SW480 (cell line): ENCODE measurements around the gene ATG13.
"Not testable (repeated sequence)": the region's sequence is repeated elsewhere in the genome, so short reads cannot be mapped to it uniquely, and the experiment has no call there.

Source experiments
- DNase-seq: peaks from one replicate; pipeline ENCODE4 v3.0.0-alpha.2; 2016; ENCODE audit warnings: low spot score

The ATG13 gene

DNA sequence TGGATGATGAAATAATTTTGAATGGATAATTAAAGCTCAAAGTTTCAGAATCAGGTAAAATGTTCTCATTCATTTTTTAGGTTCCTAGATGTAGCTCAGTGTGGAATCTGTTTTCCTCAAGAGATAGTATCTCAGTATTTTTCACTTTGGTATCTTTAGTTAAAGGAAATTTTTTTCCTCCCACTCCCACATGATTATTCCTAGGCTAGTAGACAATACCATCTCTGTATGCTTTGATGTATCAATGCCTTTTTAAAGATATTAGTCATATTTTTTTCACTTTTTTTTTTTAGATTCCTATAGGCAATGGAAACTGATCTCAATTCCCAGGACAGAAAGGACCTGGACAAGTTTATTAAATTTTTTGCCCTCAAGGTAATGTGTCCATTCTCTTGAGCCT, 26.6 kb downstream of the ATG13 start:
- no peak for DNase-seq

DNA sequence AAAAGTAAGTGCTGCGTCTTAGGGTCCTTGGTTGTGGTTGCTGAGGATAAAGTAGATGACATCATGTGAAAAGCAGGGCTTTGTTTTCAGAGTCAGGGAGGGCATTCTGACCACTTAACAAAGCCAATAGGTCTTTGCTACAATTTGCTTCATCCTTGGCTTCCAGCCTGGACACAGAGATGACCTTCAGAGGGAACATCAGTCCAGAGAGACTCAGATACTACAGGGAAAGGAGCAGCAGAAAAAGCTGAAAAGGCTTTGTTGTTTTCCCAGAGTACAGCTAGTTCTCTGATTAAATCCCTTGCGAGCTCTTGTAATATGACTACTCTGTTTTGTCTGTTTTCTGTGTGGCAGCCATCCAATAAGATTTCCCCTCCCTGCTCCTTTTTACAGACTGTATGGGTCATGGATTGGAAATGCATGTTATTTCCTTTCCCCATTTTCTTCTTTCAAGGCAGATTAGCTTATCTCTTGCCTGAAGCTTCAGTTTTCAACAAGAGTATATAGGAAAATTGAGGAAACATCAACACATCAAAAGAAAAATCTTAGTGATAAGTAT, 31.9 kb downstream of the ATG13 start:
- DNase-seq: no peak

GRCh38 chr11:46655631-46656030, 38.3 kb downstream of the ATG13 start:
- no peak for DNase-seq

DNA sequence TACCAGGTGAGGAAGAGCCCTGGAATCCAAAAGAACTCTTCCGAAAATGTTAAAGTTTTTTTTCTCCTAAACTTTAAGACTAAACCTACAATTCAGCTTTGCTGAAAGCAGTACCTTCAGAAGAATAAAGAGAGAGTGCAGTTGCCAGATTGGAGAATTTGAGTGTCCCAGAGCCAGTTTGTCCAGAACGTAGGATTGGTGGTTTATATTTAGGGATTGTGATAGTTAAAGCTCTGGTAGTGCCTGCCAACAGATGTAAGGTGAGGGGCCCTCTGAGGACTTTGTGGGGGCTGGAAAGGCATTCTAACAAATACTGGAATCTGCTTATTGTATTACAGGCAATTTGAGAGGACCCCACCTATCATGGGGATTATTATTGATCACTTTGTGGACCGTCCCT, 39.8 kb downstream of the ATG13 start:
- DNase-seq: no peak

DNA sequence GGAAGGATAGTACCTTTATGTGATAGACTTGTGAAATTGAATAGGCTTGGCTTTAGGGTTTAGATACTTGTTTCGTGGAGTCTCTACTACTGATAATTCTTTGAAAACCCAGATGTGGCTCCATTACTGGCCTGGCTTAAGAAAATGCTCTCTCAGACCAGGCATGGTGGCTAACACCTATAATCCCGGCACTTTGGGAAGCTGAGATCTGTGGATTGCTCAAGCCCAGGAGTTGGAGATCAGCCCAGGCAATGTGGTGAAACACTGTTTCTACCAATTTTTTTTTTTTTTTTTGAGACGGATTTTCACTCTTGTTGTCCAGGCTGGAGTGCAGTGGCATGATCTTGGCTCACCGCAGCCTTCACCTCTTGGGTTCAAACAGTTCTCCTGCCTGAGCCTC, 40.9 kb downstream of the ATG13 start:
- no peak for DNase-seq

- DNase-seq: no peak
Measured at GRCh38 chr11:46659908-46660307, 42.6 kb downstream of the ATG13 start.

- DNase-seq: no peak
Measured at GRCh38 chr11:46661836-46662235, 44.5 kb downstream of the ATG13 start.

DNA sequence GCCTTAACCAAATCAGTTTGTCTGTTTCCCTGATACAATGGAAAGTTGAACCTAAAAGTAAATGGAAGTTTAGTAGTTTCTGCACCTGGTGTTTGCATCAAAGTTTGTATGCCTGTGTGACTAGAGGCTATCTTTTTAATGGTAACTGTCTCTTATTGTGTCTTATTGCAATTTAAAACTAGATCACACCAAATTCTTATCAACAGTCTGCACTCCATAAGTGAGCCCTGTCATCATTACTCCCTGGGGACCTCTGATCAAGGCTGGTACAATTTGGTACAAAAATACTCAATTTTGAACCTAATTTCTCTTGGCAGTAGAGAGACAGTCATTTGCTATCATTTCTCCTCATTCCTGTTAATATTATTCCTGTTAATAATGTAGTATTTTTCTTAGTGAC, 45.0 kb downstream of the ATG13 start:
- DNase-seq: no peak

GRCh38 chr11:46663277-46663940, 46.1 kb downstream of the ATG13 start:
- no peak for DNase-seq

- no peak for DNase-seq
Measured at GRCh38 chr11:46664612-46665011, 47.3 kb downstream of the ATG13 start.

- DNase-seq: no peak
Measured at GRCh38 chr11:46665356-46665755, 48.0 kb downstream of the ATG13 start.

DNA sequence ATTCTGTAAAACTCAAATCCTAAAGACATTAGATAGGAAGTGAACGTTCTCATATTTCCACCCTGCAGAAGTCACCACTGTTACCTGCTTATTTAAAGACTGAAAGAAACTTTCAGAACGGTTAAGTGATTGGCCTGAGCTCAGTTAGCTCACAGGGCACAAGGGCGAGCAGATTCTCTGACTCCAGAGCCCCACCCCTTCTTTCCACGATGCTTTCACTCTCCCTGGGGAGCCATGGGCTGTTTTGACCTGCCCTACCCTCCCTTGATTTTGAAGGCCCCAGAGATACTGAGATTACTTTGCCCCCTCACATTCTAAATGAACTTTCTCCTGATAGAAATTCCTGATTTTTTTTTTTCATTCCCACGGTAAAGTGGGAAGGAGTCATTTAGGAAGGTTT, 49.2 kb downstream of the ATG13 start:
- no peak for DNase-seq

GRCh38 chr11:46667043-46667481, 49.7 kb downstream of the ATG13 start:
- DNase-seq: no peak

DNA sequence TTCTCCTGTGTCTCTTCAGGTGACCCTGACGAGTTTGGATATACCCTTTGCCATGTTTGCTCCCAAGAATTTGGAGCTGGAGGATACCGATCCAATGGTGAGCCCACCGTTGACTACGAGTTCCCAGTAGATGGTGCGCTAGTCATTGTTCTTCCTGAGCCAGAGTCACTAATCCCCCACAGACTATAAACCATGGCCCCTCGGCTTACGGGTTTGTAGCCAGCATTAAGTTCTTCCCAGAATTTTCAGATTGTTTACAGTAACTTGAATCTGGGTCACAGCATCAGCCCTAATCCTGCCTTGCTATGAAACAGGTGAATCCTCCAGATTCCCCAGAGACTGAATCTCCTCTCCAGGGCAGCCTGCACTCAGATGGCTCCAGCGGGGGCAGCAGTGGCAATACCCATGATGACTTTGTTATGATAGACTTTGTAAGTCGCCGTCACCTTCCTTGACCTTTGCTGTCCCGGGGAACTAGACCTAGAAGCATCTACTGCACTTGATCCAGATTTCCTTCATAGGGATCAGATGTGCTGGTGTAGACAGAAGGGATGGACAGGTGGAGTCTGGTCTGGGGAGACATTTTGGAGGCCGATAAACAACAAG, 51.2 kb downstream of the ATG13 start:
- no peak for DNase-seq

DNA sequence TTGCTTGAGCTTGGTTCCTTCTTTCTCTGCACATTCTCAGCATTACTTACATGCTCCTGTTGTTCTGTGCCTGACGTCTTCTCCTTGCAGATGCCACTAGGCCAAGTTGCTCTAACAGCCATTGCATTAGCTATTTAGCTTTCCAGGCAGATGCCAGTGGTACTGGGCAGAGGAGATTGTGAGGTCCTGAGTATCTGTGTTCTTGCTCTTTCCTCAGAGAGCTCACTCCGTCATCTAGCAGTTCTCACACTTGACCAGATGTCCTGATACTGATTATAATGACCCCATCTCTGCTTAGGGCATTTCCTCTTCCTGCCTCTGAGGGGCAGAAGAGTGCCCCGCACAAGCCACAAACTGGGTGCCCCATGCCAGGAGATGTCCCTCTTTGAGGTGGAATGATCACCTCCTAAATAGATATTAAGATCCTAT, 52.4 kb downstream of the ATG13 start:
- no peak for DNase-seq

DNA sequence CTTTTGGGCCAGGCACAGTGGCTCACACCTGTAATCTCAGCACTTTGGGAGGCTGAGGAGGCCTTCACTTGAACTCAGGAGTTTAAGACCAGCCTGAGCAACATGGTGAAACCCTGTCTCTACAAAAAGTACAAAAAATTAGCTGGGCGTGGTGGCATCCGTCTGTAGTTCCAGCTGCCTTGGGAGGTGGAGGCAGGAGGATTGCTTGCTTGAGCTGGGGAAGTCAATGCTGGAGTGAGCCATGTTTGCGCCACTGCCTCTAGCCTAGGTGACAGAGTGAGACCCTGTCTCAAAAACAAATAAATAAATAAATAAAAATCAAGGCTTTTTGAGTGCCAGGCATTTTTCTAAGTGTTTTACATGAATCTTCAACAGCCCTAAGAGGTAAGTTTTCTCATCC, 53.2 kb downstream of the ATG13 start:
- not testable (repeated sequence) for DNase-seq

DNA sequence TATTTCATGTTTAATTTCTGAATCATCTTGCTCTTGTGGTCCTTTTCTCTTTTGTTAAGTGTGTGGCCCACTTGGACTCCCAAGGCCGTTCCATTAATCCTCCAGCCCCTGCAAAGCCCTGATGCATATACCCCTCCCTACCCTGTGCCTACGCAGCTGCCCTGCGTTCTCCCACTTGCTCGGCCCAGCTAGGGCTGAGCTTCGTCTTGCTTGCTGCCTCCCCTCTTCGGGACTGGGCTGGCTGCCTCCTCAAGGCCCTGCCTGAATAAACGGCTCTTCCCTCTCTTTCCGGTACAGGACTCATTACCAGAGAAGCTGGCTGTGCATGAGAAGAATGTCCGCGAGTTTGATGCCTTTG, 54.6 kb downstream of the ATG13 start:
- DNase-seq: no peak

- DNase-seq: no peak
Measured at GRCh38 chr11:46672381-46672839, 55.1 kb downstream of the ATG13 start.

GRCh38 chr11:46673713-46674462, 56.5 kb downstream of the ATG13 start:
- DNase-seq: no peak

- no peak for DNase-seq
Measured at GRCh38 chr11:46674463-46675287, 57.3 kb downstream of the ATG13 start.

DNA sequence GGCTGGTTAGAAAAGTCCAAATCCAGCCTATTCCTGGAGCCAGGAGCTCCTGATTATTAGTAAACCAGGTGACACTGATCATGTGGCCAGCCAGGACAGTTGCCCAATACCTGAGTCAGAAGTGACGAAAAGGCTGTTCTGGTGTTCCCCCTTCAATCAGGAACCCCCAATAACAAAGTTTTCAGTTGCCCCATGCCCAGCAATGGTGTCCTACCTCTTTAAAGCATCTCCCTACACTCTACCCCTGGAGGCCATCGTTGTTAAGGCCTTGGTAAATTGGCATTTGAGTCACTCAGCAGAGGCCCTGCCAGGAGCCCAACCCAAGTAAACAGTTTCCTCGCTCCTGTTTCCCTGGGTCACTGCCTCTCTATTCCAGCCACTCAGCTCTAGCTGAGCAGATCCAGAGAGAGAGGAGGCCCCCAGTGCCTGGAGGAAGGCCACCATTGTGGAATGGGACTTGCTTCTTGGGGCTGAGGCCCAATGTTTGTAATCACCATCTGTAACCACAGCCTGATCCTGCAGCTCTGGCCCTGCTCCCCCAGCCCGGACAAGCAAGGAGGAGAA, 58.0 kb downstream of the ATG13 start:
- no peak for DNase-seq

GRCh38 chr11:46675949-46676348, 58.6 kb downstream of the ATG13 start:
- DNase-seq: no peak
